ENCODE data around the gene MAML1. TPM values are rescaled to one million over a fixed set of nuclear protein-coding genes. Genes with fewer than 3 reads are reported as not detected.

MAML1 gene
- total and polyA plus RNA-seq, 2 donors (not counting 1 experiment from before 2014, with no cell fraction given) = 12.0 to 50.6 TPM

- Histone ChIP-seq H2AFZ (ENCODE audit: insufficient read depth, low read depth, low read length, poor library complexity, severe bottlenecking) (peak overlapping the region; percentile 60), H3K27me3 (replicated peaks in 1 of 4; ENCODE audit: control extremely low read depth in 1 of 4, control insufficient read depth in 3 of 4, insufficient read depth in 4 of 4, low read length in 3 of 4) (no peaks in the 10 kb centered on the region), H4K20me1 (ENCODE audit: control insufficient read depth, insufficient read depth, low read length, poor library complexity, severe bottlenecking) (peaks cover 50% of the 10 kb centered on the region), H3K9ac (ENCODE audit: low read length) (peak overlapping the region; percentile 72), H3K79me2 (ENCODE audit: control insufficient read depth, insufficient read depth, low read length) (peaks cover 35% of the 10 kb centered on the region), H3K36me3 (replicated peaks in 1 of 2; ENCODE audit: control extremely low read depth in 1 of 2, control insufficient read depth in 1 of 2, extremely low read depth in 1 of 2, insufficient read depth in 2 of 2, low read length in 1 of 2) (peaks cover 0 to 5% of the 10 kb centered on the region in 2 experiments), H3K4me2 (replicated peaks; ENCODE audit: low read depth, low read length, poor library complexity, severe bottlenecking) (peak overlapping the region; percentile 94), H3K9me3 (ENCODE audit: control extremely low read depth in 1 of 3, control insufficient read depth in 2 of 3, insufficient read depth in 1 of 3, low read length in 2 of 3) (peaks cover 0 to under 1% (median 0%) of the 10 kb centered on the region in 3 donors), H3K4me3 (ENCODE audit: control extremely low read depth in 1 of 5, extremely low read depth in 1 of 5, insufficient read depth in 1 of 5, low read depth in 2 of 5, low read length in 4 of 5) (peak overlapping the region; percentile 7 to 72 (median 67)), H3K27ac (ENCODE audit: low read length in 2 of 2) (peak overlapping the region; percentile 55 to 62), H3K4me1 (ENCODE audit: control insufficient read depth in 2 of 2, insufficient read depth in 2 of 2, low read length in 2 of 2) (peaks cover 28 to 36% of the 10 kb centered on the region in 2 donors)
- Mint-ChIP-seq H3K4me1 (peaks cover 34% of the 10 kb centered on the region), H3K27me3 (no peaks in the 10 kb centered on the region), H3K27ac (peak overlapping the region; percentile 81), H3K4me3 (peak overlapping the region; percentile 82), H3K9me3 (ENCODE audit: insufficient read depth) (no peaks in the 10 kb centered on the region)
- DNase-seq (peak; percentile 63), ATAC-seq (ENCODE audit: low read depth) (peak; percentile 4)
- intact Hi-C loops (cut with micrococcal nuclease) = loop anchor here (1.0 kb wide), 1 partner anchor 14 kb away; no protein-coding TSS in a partner anchor
- TF ChIP-seq CTCF (IDR thresholded peaks at IDR 0.05) (no peak), EZH2 (IDR thresholded peaks at IDR 0.05; ENCODE audit: borderline replicate concordance, insufficient read depth, low read depth, low read length, poor library complexity, severe bottlenecking) (no peak)
- WGBS (ENCODE audit: insufficient coverage) = 15% methylated on average over 65 of the region's 65 CpGs
- ChIA-PET POLR2A (interaction anchor here (0.7 to 4.3 kb wide), 5 partner anchors 12 to 182 kb away, joined by 3 to 44 read pairs (median 3); partner anchors contain the start of genes HNRNPH1, LTC4S, MRNIP and SQSTM1), CTCF (interaction anchor here (0.6 to 1.3 kb wide), 4 partner anchors 14 to 169 kb away, joined by 3 to 4 read pairs (median 3); partner anchors contain the start of gene TBC1D9B)
Measured at GRCh38 chr5:179805529-179806249, 73.1 kb downstream of the MAML1 start.

Measured in B cell (primary cell).